K562 (cell line): ENCODE data around the gene NECAB2. TPM values are rescaled to one million over a fixed set of nuclear protein-coding genes. Genes with fewer than 3 reads are reported as not detected.
A peak's percentile ranks its signal among the peaks of the same experiment; 100 is the strongest.

ENCODE experiments used
- CEBPZ ChIP-seq: fragments of 150-350 bp; IDR thresholded peaks from 2 replicates; pipeline ENCODE4 v1.6.1; 2014; ENCODE audit warnings: low read depth, mild to moderate bottlenecking, low read length, borderline replicate concordance
- ELK1 ChIP-seq: sonication (generic); formaldehyde crosslinking; IDR thresholded peaks from 2 replicates; pipeline ENCODE4 v1.8.1; 2022; ENCODE audit warnings: missing genetic modification reagents
- FOXM1 ChIP-seq, 2 experiments: fragments of 450-650 bp in 1 of 2; sonication (generic) in 1 of 2; formaldehyde crosslinking in 1 of 2; IDR thresholded peaks; 2 replicates each; pipeline versions ENCODE4 v1.6.1 to v1.9.0; 2017 to 2022; ENCODE audit warnings: low read depth in 2 of 2, mild to moderate bottlenecking in 2 of 2, missing genetic modification reagents in 1 of 2, moderate library complexity in 1 of 2
- HDAC6 ChIP-seq: IDR thresholded peaks from 2 replicates; pipeline ENCODE4 v1.6.1; 2012; ENCODE audit warnings: low read depth, mild to moderate bottlenecking, control low read depth, inconsistent platforms, low read length, moderate library complexity
- HMGXB4 ChIP-seq: sonication (generic); formaldehyde crosslinking; IDR thresholded peaks from 2 replicates; pipeline ENCODE4 v1.8.1; 2023; ENCODE audit warnings: mild to moderate bottlenecking, missing genetic modification reagents
- ILK ChIP-seq: fragments of 450-650 bp; IDR thresholded peaks from 2 replicates; pipeline ENCODE4 v1.6.1; 2016; ENCODE audit warnings: missing genetic modification characterization, low read depth, mild to moderate bottlenecking, missing compliant biosample characterization, moderate library complexity, borderline replicate concordance
- LARP7 ChIP-seq: fragments of 450-650 bp; IDR thresholded peaks from 2 replicates; pipeline ENCODE4 v1.6.1; 2016
- PYGO2 ChIP-seq: fragments of 450-650 bp; IDR thresholded peaks from 2 replicates; pipeline ENCODE4 v1.6.1; 2016; ENCODE audit warnings: mild to moderate bottlenecking, missing genetic modification characterization, moderate library complexity, missing compliant biosample characterization
- RFX1 ChIP-seq: fragments of 450-650 bp; IDR thresholded peaks from 2 replicates; pipeline ENCODE4 v1.6.1; 2016; ENCODE audit warnings: mild to moderate bottlenecking, moderate library complexity
- SMARCC2 ChIP-seq: fragments of 450-650 bp; IDR thresholded peaks from 2 replicates; pipeline ENCODE4 v1.6.1; 2017; ENCODE audit warnings: antibody characterized with exemption, moderate library complexity, mild to moderate bottlenecking, low read depth
- SPI1 ChIP-seq: IDR thresholded peaks from 2 replicates; pipeline ENCODE4 v1.6.1; 2011; ENCODE audit warnings: low read depth, low read length, control low read depth, borderline replicate concordance
- U2AF1 ChIP-seq: fragments of 200-400 bp; formaldehyde crosslinking; optimal IDR thresholded peaks from 2 replicates; pipeline ENCODE3; 2017; ENCODE audit warnings: mild to moderate bottlenecking, low read depth, low read length, moderate library complexity
- ZBTB26 ChIP-seq: fragments of 450-650 bp; formaldehyde crosslinking; IDR thresholded peaks from 2 replicates; pipeline ENCODE4 v1.4.0; 2022; ENCODE audit warnings: missing genetic modification characterization
- ZBTB5 ChIP-seq: fragments of 450-650 bp; IDR thresholded peaks from 2 replicates; pipeline ENCODE4 v1.6.1; 2017; ENCODE audit warnings: antibody characterized with exemption
- ZNF57 ChIP-seq: fragments of 450-650 bp; formaldehyde crosslinking; IDR thresholded peaks from 2 replicates; pipeline ENCODE4 v1.4.0; 2020; ENCODE audit warnings: mild to moderate bottlenecking, moderate library complexity
- polyA plus RNA-seq, 8 experiments: library from polyadenylated mRNA; depleted of rRNA in 4 of 8; stranded (reverse) in 5 of 8; unstranded in 3 of 8; fragments of >200 nt; fragmentation: Nextera tagmentation in 2 of 8; fragmentation: Illumina TruSeq in 1 of 8; extraction: Ambion mirVana in 2 of 8; extraction: Trizol in 1 of 8; gene quantifications; 2 replicates each; pipeline versions ENCODE4 v1.2.1 to v1.2.3, GENCODE V29; 2011 to 2014; ENCODE audit warnings: inconsistent platforms in 1 of 8, missing spikeins in 1 of 8
- total RNA-seq, 7 experiments: library from RNA; depleted of rRNA in 6 of 7; stranded (reverse); fragments of >200 nt in 6 of 7; fragmentation: Illumina TruSeq in 2 of 7; extraction: Trizol in 2 of 7; gene quantifications; 2 replicates each; pipeline versions ENCODE4 v1.2.1 to v1.2.3, GENCODE V29; 2011 to 2021; ENCODE audit warnings: low replicate concordance in 1 of 7

Gene NECAB2
- total and polyA plus RNA-seq, 9 of the 15 experiments (the other 6 are each of a cell fraction or from before 2014, with no cell fraction given): 0.03 to 0.28 TPM; not detected in 7

GRCh38 chr16:83935005-83935857 lies 32.8 kb upstream of the NECAB2 start (continued):
- no peak for TF ChIP-seq ZBTB26
- TF ChIP-seq SPI1: 0 out of 2 replicates have a peak, but pooled peaks have one; percentile 20
- no peak for TF ChIP-seq ELK1 (CRISPR knock-in tag)
- TF ChIP-seq RFX1: no peak
- TF ChIP-seq ZNF57 (CRISPR knock-in tag): no peak
- no peak for TF ChIP-seq PYGO2
- TF ChIP-seq LARP7: no peak
- no peak for TF ChIP-seq FOXM1 (IDR thresholded peaks at IDR 0.05; ENCODE audit: low read depth)
- no peak for TF ChIP-seq FOXM1 (CRISPR knock-in tag; IDR thresholded peaks at IDR 0.05; ENCODE audit: low read depth)
- TF ChIP-seq CEBPZ: no peak
- TF ChIP-seq U2AF1: no peak
- TF ChIP-seq HMGXB4 (CRISPR knock-in tag): no peak
- TF ChIP-seq SMARCC2: no peak
- no peak for TF ChIP-seq ZBTB5
- TF ChIP-seq HDAC6: no peak
- TF ChIP-seq ILK (tag): no peak
